GM13976 (cell line): ENCODE measurements around the gene RIOK1.

ENCODE experiments used
- DNase-seq: peaks from one replicate; pipeline ENCODE4 v3.0.0; 2012; ENCODE audit warnings: low spot score
- CTCF ChIP-seq: IDR thresholded peaks from 2 replicates; pipeline ENCODE4 v1.5.1; 2012; ENCODE audit warnings: borderline replicate concordance, mild to moderate bottlenecking; ENCODE audit not compliant: insufficient read depth; ENCODE audit errors: extremely low read depth, missing control alignments, control extremely low read depth
- in situ Hi-C: fragments of 300-500 bp; cut with MboI; formaldehyde crosslinking; loops from one replicate; pipeline ENCODE4 v1.12.0; 2022; ENCODE audit warnings: low sequenced_read_pairs, mixed read lengths, inconsistent platforms; ENCODE audit not compliant: unreplicated experiment

The RIOK1 gene

DNA sequence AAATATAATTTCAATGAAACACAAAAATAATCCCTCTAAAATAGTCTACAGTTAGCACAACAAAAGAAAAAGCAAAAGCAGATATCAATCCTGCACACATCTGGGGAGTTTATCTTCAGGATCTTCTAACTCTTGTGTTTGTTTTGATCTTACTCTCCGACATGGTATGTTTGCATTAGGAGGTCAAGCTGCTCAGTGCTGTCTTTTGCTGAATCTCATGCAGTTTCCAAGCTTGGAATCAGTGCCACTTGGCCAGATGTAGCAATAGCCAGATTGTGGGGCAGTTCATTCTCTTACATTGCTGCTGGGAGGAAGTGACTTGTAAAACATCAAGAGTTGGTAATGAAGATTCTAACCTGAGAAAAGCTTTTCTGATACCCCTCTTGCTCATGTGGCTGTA, 29.5 kb downstream of the RIOK1 start:
- DNase-seq, result no peak
- in situ Hi-C loops, result no loop called here
- no peak for TF ChIP-seq CTCF

- in situ Hi-C loops, result no loop called here
- DNase-seq, result no peak
- no peak for TF ChIP-seq CTCF
Measured at GRCh38 chr6:7421066-7421465, 31.5 kb downstream of the RIOK1 start.

- no peak for TF ChIP-seq CTCF
- in situ Hi-C loops, result no loop called here
- DNase-seq, result no peak
Measured at GRCh38 chr6:7424058-7424457, 34.5 kb downstream of the RIOK1 start.

DNA sequence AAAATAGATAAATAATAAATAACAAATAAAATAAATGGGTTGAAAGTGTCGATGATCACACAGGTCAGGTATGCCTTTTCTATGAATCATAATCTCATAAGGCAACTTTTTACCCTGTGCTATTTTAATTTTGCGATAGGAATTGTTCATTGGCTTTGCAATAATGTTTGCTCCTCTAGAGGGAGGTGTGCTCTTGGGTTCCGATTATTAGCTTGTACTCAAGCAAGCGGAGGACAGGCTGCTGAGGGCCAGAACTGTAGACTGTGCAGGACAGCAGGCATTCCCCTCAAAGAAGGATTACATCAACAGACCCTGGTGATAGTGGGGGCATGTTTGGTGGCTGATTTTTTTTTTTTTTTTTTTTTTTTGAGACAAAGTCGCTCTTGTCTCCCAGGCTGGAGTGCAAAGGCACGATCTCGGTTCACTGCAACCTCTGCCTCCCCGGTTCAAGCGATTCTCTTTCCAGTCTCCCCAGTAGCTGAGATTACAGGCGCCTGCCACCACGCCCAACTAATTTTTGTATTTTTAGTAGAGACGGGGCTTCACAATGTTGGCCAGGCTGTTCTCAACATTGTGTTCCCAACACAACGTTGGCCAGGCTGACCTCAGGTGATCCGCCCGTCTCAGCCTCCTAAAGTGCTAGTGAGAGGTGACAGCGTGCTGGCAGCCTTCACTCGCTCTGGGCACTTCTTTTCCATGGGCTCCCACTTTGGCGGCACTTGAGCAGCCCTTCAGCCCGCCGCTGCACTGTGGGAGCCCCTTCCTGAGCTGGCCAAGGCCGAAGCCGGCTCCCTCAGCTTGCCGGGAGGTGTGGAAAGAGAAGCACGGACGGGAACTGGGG, 35.6 kb downstream of the RIOK1 start:
- in situ Hi-C loops, result no loop called here
- DNase-seq, result no peak
- TF ChIP-seq CTCF, result no peak

DNA sequence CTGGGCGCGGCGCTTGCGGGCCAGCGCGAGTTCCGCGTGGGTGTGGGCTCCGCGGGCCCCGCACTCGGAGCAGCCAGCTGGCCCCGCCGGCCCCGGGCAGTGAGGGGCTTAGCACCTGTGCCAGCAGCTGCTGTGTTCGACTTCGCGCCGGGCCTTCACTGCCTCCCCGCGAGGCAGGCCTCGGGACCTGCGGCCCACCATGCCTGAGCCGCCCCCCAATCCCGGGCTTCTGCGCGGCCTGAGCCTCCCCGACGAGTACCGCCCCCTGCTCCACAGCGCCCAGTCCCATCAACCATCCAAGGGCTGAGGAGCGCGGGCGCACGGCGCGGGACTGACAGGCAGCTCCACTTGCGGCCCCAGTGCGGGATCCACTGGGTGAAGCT, 36.2 kb downstream of the RIOK1 start:
- TF ChIP-seq CTCF, result no peak
- no peak for DNase-seq
- in situ Hi-C loops, result no loop called here

- no peak for DNase-seq
- in situ Hi-C loops, result no loop called here
- no peak for TF ChIP-seq CTCF
Measured at GRCh38 chr6:7426447-7427169, 37.0 kb downstream of the RIOK1 start.
